Midbrain (tissue), 1 donor: ENCODE results near the gene SRSF12.

Source experiments
- DNase-seq: peaks from one replicate; lab custom pipeline; 2025; lab: John Stamatoyannopoulos, UW

SRSF12 gene

DNA sequence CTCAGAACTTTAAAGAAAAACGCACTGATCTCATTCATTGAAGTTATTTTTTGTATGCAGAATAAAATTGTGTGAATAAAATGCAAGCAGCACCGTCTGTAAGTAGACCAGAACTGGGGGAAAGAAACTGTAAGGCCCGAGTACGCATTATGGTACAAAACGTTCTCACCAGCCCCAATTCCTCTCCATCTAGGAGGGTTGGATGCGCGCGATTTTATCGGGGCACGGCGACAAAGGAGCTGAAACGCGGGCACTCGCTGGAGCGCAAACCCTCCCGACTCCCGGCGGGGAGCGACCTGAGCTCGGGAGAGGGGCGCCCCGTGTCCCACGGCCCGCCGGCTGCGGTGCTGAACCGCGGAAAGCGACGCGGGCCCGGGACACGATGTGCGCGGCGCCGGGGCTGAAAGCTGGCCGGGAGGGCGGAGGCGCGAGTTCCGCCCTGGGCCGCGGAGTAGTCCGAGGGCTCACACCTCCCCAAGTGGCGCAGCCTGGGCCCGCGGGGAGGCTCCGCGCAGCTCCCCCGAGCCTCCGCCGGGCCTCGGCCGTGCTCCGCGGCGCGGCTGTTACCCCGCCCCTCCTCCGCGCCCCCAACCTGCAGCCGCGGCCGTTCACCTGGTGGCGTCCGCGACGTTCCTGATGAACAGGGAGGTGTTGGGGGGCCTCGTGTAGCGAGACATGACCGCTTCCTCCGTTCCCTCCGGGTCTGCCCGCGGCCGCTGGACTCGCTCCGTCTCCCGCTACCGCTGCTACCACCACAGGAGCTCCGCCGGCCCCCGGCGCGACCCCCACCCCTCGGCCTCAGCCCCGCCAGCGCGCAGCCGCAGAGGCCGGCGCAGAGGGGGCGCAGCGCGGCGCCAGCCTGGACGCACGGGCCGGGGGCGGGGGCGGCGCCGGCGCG is at the start of gene SRSF12:
Gene SRSF12, minus strand, starts transcription at position 861 of the 898 bp plus-strand sequence. Its CDS starts 184 bp downstream, at position 677.
- no peak for DNase-seq

DNA sequence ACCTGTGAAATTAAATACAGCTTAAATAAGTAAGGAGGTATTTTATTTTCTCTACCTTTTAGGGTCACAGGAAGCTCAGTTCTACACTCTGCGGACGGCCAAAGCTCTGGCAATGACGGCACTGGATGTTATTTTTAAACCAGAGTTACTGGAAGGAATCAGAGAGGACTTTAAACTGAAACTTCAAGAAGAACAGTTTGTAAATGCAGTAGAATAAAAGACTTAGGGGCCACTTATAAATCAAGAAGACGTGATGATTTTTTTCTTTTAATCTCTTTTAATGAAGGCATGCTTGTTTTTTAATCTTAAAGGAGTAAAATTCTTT is 44.1 kb upstream of the SRSF12 start:
- no peak for DNase-seq

DNA sequence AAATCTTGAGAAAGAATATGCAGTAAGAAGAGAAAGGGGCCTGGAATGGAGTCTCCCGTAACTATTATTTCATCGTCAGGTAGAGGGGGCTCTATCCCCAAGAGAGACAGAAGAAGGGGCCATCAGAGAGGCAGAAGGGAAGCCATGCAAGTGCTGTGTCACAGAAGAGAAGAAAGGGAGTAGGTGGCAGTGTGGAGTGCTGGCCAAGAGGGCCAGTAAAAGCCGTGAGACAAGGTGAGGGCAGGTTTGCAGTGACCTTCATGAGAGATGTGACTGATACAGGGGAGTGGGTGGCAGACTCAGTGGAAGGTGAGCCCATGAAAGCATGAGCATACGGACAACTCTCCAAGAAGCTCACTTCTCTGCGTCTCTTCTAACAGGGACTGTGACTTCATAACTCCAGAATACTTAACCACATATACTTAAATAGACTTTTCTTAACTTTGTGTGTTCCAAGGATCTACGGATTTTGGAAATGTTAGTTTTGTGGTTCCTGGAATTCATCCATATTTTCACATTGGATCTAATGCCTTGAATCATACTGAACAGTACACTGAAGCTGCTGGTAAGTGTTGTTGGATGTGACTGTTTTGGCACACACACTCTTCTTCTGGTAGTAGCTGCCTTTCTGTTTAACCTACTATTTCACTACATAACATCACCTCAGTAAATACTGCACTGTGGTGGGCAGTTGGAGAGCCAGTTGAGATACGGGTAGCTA is 43.6 kb upstream of the SRSF12 start:
- no peak for DNase-seq

DNA sequence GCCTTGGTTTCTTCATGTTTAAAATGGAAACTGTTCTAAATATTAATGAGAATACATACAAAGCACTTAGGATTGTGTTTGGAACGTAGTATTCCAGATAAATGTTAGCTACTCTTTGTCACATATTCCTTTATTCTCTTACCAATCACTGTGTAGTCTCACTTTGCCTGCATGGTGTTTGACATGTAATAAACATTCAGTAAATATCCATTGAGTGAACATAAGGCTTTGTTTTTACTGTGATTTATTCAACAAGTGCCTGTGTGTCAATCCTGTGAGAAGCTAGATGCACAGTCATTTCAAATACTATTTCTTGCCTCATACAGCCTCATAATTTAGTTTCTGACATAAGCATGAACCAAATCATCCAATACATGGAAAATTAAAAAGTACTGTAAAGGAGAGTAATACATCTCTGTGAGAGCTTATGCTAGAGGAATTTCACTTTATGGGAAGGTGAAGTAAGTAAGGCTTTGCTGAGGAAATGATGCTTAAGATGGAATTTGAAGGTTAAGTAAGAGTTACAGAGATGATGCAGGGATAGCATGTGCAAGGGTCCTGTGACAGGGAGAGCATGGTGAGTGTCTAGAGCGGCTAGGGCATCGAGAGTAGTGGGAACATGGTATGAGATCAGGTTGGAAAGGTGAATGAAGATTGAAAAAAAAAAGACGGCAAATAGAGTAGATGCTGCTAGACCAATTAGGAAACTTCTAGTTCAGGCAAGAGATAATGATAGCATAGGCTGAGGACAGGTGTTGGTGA is 42.6 kb upstream of the SRSF12 start:
- no peak for DNase-seq

DNA sequence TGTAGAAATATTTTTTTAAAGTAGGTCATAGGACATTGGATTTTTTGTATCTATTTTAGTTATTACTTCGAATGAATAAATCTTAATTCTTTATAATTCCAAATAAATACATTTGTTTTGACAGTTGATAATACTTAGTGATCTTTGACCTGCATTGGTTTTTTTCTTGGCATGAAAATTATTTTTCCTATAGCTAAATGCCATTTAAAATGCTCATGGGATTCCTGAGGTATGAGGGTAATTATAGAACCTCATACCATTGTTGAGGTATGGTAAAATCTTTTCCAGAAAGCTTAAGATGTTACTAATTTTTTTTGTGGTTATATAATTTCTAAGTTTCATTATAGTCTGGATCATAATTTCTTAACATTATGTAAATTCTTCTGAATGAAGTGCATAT is 36.3 kb upstream of the SRSF12 start:
- no peak for DNase-seq

DNA sequence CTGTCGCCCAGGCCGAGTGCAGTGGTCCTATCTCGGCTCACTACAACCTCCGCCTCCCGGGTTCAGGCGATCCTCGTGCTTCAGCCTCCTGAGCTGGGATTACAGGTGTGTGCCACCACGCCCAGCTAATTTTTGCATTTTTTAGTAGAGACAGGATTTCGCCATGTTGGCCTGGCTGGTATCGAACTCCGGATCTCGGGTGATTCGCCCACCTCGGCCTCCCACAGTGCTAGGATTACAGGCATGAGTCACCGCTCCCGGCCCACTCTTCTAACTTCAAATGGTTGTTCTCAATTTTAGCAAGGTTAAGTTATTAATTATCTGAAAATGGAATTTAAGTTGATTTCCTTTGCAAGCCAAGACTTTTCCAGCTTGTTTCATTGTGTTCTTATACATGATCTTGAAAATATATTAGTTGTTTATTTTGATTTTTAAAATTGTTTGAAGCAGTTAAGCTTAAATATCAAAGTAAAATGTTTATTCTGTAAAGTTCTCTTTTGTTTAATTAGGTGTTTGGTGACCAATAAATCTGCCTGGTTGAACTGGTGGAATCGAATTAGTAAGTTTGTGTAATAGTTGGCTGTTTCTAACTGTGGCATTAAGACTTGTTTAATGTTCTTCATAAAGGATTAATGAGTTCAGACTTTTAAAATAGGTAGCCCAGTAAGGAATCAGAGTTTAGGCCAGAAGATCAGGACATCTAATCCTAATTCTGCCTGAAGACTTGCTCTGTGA is 30.3 kb upstream of the SRSF12 start:
- no peak for DNase-seq

DNA sequence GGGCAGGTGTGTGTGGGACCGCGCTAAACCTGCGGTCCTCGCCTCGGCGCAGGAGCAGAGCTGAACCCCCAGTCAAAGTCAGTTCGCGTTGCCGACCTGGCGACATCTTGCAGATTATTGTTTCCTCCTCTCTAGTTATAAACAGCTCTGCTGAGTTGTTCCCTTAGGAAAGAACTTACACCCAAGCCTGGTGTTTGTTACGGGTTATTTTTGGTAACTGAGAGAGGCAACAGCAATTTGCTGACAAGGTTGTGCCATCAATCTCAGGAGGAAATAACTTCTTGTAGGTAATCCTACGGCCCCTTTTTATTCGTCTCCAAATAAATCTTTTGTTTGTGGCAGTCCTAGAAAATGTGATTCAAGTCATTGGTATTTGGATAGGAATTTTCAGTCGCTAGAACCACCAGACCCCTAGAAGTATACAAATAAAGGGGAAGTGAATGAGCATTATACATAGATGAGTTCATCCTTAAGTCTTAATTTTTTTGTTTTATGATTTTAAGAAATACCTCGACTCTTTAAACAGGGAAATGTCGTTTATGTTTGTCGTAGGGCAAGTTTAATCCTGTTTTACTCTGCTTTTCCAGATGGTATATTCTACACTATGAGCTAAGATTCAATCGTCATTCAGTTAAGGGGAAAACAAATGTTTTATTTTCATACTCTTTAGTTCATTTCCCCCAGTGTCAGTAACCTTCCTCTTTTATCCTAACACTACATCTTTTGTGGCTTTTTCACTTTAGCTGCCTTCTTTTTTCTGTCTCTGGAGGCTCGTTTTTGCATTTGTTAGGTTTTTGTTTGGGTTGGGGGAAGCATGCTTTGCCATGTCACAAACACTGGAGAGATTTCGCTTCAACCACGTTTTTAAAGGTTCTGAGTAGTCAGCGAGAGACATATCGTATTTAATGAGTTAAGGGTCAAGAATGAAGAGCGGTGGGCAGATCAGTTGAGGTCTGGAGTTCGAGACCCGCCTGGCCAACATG is 29.1 kb upstream of the SRSF12 start:
- DNase-seq: no peak

DNA sequence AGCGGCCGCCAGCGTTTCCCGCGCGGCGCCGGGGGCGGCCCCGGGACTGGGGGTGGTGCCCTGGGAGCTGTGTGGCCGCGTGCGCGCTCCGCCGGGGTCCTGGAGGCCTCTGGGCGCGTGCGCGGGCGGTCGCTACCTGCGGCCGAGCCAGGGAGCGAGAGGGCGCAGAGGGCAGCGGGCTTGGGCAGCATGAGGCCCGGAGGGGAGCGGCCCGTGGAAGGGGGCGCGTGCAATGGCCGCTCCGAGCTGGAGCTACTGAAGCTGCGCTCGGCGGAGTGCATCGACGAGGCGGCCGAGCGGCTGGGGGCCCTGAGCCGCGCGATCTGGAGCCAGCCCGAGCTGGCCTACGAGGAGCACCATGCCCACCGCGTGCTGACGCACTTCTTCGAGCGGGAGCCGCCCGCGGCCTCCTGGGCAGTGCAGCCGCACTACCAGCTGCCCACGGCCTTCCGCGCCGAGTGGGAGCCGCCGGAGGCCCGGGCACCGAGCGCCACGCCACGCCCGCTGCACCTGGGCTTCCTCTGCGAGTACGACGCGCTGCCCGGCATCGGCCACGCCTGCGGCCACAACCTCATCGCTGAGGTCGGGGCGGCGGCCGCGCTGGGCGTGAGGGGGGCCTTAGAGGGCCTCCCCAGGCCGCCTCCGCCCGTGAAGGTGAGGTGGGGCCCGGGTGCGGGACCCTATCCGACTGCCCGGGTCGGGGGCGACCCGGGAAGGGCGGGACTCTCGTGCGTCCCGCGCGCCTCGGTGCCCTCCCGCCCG is 28.3 kb upstream of the SRSF12 start, which contains the start of gene PM20D2:
Gene PM20D2, plus strand, starts transcription at position 100 of the 762 bp plus-strand sequence. Its CDS starts 90 bp downstream, at position 190.
- DNase-seq: peak; percentile 50

DNA sequence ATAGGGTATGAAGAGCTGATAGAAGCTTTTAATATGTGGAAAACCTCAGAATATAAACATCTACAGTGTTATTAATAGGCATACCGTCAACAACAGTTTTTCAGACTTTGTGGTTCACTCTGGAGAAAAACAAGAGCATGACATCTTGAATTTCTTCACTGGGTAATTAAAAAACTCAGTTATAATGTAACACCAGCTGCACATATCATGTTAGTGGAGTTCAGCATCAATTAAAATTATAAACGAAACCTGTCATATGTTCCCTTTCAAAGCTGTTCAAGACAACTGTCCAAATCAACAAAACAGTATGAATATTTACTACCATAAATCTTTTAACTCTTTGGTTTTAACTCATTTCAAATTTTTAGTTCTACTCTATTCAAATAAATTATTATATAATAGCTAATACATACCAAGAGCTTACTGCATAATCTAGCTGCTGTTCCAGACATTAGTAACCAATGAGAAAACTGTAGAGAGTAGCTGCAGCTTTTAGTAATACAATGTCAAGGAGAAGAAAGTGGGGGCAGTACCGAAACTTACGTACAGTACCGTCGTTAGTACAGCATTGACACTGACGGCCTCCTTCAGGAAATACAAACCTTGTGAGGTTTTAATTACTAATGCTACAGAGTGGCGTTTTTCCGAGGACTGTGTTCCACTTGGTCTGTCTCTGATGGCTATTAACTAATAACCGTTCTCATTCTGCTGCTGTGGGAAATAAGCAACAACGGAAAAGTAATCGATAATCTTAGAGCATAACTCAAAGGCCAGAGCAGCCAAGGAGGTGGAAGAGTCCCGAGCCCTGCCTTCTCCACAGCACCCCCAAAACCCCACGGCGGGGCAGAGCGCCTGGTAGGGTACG is 27.5 kb upstream of the SRSF12 start:
- peak; percentile 50 for DNase-seq

DNA sequence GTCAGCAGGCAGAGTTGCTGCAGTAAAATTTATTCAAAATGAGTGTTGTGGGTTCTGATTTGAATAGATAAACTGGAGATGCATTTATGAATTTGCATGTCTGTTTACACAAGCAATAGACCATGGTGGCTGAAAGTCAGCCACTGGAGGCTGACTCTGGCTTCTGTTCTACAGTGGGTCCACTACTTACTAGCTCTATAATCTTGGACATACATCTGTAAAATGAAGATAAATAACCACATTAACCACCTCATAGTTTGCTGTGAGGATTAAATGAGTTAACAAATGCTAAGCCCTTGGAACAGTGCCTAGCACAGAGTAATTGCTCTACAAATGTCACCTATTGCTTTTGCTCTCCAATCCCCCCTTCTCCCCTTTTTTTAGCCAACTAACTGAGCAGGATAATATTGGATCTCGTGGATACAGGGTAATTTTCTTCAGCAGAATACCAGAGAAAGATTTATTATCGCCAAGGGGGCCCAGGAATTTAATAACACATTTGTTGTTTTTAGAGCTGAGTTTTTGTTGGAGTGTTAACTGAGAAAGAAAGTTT is 26.6 kb upstream of the SRSF12 start:
- DNase-seq: no peak

DNA sequence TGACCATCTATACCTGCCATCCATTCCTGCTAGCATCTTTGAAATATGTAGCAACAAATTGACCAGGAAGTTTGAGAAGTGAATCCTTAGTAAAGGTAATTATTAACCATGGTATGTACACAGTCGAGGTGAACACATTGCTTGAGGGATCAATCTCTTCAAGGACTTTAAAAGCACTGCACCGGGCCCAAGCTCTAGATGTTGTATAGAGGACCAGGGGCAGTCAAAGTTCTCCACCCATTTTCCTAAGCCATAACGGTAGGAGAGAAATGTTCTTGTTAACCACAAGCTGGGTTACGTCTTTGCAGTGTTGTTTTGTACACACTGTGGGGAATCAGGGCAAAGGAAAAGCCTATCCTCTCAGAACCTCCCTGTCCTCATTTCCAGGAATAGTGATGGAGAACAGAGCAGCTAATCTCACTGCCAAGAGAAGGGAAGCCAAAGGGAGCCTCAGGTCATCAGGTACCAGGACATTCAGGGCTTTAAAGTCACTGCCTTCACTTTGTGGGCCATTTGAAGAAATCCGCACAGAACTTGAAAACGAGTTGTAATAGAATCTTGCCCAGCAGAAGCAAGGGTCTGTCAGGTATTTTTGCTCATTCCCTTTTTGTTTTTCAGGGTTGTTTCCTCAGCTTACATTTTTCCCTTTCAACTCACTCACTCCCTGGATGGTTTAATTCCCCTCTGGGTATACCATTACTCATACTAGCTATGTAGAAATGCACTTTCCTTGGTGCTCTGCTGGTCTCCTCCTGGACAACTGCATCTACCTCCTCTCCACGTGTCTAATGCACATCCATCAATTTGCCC is 22.7 kb upstream of the SRSF12 start:
- no peak for DNase-seq

DNA sequence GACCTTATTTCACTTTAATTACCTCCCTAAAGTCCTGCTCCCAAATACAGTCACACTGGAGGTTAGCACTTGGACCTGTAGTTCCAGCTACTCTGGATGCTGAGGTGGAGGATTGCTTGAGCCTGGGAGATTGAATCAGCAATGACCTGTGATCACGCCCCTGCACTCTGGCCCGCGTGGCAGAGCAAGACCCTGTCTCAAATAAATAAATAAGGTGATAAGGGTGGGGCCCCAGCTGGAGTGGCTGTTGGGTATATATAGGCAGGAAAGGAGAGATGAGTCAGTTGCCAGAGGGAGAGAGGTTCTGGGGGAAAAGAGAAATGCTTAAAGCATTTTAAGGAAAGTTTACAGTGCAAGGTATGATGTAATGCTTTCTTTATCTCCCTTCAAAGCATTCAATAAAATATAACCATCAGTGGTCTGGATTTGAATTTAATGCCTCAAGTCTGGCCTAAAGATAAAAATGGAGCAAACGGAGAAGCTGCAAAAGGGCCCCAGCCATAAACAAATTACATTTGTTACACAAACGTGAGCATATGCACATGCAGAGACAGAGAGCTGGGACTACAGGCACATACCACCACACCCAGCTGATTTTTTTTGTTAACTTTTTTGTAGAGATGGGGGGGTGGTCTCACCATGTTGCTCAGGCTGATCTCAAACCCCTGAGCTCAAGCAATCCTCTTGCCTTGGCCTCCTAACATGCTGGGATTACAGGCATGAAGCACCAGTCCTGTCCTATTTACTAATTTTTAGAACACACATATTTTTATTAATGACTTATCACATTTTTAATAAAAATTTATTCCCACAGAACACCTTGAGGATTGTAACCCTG is 21.9 kb upstream of the SRSF12 start:
- DNase-seq: no peak

DNA sequence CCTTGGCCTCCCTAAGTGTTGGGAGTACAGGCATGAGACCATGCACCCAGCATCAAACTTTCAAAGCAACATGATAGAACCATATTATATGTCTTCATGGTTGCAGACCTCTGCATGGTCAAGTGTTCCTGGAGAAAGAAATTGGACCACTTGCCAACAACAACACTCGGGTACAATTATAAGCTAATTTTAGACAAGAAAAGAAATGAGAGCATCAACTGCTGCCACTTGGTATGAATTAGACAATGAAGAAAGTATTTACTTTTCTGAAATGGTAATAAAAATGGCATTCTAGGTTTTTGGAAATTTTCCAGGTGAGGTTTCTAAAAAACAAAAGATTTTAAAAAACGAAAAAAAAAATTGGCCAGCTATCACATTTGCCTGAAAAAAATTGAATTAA is 20.3 kb upstream of the SRSF12 start:
- DNase-seq: no peak

DNA sequence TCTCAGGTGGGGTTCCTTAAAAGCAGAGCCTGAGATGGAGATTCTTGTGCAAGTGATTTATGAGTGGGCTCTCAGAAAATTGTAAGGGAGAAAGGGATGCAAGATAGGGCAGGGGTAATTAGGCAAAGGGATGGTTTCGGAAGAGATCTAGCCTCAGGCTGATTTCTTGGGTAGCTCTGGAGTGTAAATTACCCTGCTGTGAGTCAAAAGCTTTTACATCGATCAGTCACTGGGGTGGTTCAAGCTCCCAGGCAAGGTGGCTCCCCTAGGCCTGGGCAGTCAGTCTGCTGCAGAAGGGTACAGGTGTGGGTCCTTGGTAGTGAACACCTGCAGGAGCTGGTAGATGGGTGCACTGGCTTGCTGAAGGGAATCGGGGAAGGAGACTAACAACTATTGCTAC is 16.9 kb upstream of the SRSF12 start:
- DNase-seq: no peak

DNA sequence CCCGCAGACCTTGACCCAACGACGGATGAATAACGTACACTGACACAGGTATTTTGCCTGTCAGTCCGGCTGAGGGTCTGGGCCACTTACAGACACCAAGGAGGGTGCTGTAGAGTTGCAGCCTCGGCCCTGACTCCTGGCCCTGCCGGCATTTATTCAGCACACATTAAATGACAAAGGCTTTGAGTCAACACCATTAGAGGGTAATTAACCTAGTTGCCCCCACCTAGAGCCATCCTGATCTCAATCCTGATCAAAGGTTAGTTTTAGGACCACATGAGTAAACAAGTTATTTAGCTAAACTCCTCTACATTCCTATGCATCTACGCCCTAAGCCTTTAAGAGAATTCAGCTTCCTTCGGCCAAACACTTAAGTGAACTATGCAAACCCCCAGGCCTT is 16.1 kb upstream of the SRSF12 start:
- no peak for DNase-seq

DNA sequence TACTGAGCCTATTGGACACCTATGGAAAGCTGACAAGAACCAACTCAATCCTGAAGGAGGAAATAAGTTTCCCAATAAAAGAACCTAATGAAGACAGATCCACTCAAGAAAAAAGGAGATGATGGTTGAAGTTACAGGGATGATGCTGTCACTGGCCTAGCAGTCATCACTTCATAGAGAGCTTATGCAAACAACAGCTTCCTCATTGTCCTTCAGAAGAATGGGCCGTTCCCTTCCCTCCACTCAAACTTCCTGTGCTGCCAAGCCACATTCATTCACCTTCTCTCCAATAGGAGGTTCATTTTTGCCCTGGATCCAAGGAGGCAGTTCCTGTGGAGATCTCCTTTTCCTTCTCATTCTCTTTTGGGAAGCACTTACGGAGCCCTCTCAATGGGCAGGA is 14.2 kb upstream of the SRSF12 start:
- DNase-seq: no peak

DNA sequence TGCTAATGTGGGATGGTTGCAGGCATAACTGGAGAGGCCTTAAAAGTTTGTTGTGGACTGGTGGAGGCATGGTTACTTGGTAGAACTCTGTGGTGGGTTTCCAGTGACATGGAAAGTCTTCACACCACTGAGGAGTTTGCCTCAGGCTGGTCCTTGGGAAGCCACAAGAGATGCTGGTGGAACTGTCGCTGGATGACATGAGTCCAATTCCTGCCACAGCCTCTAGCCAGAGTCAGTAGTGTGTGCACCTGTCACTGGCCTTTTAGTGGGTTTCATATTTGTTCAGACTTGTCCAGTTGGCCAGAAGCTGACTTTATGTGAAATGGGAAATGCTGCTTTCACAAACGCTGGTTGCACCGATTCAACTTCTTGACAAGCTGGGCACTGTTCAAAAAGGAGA is 13.7 kb upstream of the SRSF12 start:
- DNase-seq: no peak
